Stimulated activated CD8-positive, alpha-beta memory T cell treated with anti-CD3 and anti-CD28 coated beads, Interleukin-12 subunit alpha, Interleukin-12 subunit beta, amount 100 ng/mL, for 4 hours (primary cell): ENCODE data around the gene NPC2.

Experiments
- DNase-seq: peaks from one replicate; pipeline ENCODE4 v3.0.0-alpha.2; 2020; ENCODE audit warnings: low read depth

NPC2 gene

DNA sequence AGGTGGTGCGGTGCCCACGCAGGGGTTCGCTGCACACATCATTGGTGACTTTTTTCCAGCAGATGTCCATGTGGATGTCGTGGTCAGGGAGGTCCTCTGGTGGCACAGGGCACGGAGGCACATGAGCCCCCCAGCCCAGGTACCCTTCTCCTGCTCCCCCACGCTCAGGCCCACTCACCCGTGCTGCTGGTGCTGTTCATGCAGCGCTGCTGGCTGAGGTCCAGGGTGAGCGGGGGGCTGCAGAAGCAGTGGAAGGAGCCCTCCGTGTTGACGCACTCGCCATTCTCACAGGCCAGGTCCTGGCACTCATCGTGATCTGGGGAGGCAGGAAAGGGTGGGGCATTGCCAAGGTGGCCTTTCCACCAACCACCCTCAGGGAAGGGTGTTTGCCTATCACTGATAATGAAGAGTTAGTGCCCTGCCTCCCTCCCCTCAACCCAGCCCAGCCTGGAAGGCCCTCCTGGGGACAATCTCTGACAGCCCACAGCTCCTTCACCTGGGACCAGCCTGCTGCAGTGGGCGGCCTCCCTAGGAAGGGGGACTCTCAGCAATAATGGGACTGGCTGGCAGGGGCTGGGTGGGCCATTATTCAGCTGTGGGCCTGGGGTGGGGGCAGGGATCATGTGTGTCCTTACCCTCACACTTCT lies 10.3 kb upstream of the NPC2 start:
- DNase-seq: no peak

DNA sequence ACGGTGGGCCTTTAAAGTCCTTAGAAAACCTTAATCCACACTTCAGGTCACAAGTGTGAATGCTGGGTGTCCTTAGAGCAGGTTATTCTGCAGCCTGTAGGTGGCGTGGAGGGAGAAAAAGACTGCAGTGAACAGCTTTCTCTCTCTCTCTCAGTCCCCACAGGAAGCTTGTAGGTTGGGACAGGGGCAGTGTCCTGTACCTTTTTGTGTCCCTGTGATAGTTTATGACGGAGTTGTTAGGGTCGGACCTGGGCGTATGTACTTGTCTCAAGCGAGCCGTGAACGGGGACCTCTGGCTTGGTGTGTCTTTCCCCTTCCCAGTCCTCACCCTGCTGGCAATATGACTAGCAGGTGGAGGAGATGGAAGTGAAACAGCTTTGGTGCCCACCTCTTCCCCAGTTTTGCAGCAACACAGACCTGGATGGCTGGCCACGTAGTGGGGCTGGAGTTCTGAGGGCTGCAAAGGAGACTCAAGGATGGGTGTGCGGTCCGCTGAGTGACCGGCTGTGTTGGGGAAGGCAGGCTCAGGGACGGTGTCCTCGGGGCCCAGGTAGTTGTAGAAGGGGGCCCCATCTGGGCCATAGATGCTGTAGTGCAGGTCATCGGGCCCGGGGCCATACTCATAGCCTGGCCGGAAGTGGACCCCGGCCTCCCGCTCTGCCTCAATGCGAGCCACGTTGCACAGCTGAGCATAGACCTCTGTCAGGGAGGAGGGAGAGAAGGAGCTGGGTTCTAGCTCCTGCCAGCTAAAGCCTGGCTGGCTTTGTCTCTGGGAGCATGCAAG lies 9.3 kb upstream of the NPC2 start:
- no peak for DNase-seq

DNA sequence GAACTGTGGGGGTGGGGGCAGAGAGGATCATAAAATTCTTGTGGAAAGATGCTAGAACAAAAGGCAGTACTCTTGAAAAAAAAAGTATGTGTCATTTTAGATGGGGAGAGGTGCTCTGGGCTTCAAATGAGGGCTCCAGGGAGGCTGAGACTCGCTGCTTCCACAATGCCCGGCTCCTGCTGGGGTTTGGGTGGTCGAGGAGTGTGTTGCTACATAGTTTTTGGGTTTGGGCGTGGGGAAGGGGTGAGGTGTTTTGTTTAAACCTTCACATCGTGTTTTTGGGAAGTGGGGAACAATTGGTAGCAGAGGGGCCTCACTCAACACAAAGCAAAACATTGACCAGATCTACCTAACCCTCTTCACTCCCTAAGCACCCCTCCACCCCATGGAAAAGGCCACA lies 8.6 kb upstream of the NPC2 start:
- DNase-seq: no peak

DNA sequence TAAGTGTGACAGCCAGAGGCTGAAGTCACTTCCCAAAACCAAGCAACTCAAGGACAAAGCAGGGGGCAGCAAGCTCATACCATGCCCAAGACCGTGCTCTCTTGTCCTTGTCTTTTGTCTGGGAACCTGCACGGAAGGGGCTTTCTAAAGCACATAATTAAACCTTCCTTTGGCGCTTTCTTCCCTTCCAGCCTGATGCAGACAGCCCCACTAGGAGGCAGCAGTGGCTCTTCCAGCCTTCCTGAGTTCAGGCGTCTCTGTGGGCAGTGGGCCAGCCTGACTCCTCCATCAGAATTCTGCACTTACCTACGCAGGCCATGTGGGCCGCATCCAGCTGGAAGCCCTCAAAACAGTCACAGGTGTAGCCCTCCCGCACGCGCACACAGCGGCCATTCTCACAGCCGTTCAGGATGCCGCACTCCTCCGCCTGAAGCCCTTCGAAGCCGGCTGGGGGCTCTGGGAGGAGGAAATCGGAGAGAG lies 8.1 kb upstream of the NPC2 start:
- DNase-seq: no peak

DNA sequence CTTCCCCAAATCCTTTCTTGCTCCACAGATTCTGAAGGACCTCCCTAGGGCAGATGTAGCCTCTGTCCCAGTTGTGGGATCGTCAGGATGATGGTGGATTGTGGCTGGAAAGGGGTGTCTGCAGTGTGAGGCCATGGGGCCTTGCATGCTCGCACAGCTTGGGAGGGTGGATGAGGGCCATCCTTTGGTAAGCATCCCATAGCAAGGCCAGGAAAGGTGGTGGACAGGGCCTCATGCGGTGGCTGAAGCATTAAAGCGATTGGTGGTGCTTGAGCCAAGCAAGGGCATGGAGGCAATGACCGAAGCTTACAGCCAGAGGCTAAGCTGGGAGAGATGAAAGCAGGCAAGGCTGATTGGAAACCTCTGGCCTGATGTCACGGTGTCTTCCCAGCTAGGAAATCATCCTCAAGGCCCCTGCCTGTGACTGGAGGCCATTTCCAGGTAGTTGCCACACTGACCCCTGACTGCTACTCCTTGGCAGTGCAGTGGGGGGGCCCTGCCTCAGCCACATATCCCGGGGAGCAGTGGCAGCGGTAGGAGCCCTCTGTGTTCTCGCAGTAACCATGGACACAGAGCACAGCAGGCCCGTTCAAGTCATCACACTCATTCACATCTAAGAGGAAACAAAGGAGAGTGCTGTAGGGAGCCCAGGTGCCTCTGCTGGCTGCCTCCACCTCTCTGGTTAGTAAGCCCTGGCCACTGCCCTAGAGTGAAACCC lies 7.5 kb upstream of the NPC2 start:
- no peak for DNase-seq

DNA sequence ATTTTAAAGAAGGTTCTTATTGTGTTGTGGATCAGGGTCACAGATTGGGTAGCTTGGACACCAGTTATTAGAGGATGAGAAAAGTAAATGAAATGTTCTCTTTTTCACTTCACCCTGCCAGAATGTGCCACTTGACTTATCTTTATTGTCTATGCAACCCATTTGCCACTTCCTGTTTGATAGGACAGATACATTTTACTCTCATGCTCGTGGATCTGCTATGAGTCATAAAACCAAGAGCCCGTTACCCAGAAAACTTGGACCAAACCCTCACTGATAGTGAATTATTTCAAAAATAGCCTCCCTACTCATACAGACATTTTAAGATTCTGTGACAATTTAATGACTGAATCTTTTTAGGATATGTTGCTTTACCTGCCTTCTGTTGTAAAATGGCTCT lies 2.3 kb upstream of the NPC2 start:
- DNase-seq: no peak

DNA sequence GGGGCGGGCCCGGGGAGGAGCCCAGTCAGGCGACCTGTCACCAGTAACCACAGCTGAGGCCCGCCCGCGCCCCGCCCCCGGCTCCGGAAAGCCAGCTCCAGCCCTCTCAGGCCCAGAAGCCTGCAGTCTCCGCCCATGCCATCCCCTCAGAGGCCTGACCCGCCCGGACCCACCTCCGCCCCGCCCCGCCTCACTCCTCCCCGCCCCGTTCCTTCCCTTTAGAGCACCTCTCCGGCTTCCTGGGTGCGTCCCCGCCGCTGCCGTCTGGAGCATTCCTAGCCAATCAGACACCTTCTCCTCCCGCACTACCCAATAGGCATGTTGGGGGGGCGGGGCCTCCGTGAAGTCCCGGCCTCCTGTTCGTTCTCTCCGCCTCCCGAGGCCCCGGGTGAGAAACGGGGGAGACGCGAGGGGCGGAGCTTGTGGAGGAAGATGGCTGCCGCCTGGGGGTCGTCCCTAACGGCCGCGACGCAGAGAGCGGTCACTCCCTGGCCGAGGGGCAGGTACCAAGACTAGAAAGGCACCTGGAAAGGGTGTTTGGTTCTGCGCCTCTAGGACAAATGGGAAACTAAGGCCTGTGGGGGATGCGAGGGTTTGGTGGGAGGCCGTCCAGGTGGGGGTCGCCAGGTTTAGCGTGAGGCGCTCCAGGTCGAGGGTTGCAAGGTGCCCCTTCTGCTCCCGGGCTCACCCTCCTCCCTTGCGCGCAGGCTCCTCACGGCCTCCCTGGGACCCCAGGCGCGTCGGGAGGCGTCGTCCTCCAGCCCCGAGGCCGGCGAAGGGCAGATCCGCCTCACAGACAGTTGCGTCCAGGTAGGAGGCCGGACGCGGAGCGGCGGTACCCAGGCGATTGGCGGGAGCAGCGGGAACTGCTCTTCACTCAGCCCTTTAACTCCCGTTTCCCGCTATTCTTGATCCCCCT lies 497 bp upstream of the NPC2 start, which contains the start of gene ISCA2:
TSS of gene ISCA2 (plus strand) at position 423 of the 919 bp plus-strand sequence. CDS start at position 433, 10 bp downstream.
- DNase-seq: peak; percentile 99

DNA sequence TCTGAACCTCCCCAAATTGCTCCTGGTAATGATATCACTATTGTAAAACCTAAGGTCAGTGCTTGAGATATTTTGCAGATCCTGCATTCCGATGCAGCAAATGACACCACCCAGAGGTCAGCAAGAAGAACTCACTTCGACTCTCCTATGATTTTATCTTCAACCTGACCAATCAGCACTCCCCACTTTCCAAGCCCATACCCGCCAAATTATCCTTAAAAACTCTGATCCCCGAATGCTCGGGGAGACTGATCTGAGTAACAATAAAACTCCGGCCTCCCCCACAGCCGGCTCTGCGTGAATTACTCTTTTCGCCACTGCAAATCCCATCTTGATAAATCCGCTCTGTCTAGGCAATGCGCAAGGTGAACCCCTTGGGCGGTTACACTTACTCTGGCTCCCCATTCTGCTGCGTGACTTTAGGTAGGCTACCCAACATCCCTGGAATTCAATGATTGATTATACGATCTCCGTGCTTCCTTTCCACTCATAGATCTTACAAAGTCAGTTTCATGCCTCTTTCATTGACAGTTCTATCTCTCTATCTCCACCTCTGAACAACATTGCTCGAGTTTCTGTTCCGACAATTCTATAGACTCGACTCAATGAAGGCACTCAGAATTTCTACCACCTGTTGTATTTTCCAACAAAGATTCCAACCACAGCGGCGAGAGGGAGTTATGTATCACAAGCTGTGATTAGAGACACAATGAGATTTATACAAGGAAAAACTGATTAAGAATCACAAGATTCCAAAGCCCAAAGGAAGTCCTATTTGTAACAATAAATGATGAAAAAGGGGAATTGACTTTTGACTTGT lies 939 bp downstream of the NPC2 start:
- no peak for DNase-seq

DNA sequence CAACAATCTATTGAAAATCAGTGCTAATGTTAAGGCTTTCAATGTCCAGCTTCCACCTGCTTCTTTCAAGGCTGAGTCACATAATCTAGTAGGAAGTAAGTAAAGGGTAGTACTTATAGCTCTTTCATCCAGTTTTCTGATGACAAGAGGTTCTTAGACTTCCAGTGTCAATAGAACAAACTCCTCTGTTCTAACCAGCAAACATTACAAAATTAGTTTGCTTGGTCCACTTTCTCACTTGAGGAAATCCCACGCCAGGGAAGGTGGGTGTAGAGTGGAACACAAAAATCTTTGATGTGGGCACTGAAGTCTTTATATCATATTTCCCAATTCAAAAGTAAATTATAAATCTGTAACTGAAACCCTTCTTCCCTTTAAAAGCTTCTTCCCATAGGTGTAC lies 2.6 kb downstream of the NPC2 start:
- no peak for DNase-seq

DNA sequence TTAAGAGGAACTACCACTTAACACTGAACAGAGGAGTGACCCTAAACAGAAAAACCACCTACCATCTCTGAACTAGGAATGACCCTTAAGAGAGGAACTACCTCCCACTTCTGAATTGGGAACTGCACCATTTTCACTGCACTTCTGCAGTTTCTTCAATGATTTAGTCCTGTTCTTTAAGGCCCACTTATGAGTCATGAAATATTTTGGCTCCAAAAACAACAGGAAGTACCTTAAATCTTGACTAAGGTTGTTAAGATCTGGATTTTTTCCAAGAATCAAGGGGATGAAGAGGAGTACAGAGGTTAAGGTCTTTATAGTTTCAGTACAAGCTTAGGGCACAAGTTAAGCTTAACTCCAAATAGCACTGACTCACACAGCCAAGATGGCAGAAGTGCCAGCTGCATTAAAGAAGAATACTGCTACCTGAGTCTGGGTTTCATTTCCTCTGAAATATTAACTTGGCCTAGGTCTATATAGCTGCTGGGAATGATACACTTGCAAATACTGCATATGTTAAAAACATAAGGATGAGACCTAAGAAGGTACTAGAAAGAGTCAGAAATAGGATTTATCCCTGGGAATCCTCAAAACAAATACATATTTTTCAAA lies 4.2 kb downstream of the NPC2 start:
- no peak for DNase-seq

DNA sequence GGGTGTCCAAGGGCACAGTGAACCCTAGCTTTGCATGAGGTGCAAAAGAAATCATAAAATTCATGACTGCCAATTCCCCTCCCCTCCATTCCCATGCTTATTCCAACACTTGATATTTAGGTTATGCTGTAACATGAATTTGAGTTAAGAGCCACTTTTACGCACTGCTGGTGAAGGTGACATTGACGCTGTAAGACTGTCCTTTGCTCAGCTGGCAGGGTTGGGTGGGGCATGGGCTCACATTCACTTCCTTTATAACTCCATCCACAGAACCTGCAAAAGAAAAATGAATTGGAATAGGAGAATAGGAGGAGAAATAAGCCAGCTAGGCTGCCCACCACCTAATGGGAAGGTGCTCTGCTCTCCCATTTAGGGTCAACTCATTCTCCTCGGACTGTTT lies 6.9 kb downstream of the NPC2 start:
- no peak for DNase-seq

DNA sequence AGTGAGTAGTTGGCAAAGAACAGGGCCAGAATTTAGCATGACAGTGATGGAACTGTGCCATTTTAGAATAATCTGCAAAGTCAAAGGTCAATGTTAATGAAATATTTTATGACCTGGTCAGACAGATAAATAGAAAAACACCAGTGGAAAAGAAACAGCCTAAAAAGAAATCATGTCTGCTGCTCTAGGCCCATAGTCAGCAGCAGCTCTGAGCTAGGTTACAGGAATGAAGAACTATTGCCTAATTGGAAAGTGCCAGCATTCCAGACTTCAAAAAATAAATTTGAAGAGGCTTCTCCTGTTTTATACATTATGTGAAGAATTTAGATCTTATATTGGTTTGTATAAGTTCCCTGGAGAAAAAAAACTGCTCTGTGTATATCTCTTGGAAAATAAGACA lies 9.8 kb downstream of the NPC2 start:
- DNase-seq: no peak

DNA sequence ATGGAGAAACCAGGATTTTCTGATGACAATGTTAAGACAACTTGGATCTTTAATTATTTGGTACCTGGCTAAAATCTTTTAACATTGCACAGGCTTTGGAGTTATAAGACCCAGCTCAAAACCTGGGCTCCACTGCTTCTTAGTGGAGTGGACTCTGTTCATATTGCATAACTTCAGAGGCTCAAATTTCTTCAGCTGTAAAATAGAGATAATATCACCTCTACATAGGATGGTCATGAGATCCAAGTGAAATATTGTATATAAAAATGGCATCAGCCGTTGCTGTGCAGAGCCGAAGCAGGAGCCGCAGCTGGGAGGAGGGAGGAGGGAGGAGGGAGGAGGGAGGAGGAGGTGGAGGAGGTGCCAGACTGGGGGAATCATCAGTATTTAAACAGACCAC lies 10.5 kb downstream of the NPC2 start:
- no peak for DNase-seq

DNA sequence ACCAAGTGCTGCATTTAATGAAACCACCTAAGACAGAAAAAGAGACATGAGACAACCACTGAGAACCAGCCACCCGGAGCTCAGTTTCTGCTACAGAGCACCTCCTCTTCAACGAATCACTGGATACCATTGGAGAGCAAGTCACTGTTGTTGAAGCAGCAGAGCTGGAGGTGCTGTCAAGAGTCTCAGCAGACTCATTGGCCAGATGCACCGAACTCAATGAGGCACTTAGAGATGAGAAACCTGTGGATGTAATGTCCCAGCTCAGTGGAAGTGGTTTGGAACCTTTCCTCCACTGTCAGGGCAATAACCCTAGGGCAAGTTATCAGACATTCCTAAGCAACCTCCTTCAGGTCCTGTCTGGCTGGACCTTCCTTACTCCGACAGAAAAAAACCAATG lies 13.1 kb downstream of the NPC2 start:
- no peak for DNase-seq

DNA sequence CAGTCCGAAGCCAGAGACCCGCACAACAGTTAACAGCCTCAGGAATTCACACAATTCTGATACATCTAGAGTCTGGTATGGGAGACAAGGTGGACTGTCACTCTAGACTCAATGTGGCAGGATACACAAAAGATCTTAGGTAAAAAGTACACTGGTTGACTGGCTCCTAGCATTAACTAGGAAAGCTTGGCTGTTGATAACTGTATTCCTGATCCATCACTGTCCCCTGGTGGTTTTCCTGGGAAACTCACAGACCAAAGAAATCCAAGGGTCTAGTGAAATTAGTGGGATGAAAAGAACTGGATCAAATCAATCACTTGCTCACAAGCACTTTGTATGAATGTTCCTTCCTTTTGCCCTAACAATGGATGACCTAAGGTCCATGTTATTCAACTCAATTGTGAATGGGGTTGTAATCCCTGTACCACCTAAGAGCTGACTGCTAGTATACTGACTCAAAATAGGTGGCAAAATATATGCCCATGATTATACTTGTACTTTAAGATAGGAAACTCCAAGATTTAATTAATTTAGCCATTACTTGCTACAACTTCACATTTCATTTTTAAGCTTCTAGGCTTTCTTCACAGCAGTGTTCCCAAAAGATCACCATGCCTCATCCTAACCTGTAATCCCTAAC lies 14.0 kb downstream of the NPC2 start:
- DNase-seq: no peak

DNA sequence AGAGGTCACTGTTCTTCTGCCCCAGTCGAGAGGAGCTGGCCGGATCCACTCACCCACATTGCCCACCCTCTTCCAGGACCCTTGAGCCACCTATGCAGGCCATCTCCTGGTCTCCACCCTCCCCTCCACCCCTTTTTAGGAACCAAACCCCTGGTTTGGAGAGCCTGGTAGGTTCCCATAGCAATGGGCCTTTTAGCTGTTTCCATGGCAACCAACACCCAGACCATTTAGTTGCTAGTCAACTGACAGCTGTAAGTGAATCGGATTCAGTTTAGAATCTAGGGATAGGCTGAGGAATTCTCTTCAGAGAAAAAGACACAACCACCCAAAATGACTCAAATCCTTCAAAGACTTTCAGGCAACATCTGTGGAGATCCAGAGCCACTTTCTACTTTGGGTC lies 16.5 kb downstream of the NPC2 start:
- no peak for DNase-seq

DNA sequence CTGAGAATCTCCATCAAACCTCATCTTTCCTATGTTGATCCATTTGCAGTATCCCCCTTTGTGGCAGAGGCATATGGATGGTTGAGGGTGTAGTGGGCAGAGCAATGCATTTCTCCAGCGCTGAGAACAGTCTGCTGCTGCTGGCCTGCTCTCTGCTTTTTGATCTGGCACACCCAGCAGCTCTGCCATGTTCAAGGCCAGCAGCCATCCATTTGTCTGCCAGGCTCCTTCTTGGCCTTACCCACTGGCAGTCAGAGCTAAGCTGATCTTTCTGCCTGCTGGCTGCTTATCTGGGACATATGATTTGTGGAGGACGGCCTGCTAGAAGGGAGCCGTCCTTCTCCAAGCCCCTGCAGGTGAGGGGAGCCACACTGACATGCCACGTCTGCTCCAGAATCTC lies 17.0 kb downstream of the NPC2 start:
- DNase-seq: no peak

DNA sequence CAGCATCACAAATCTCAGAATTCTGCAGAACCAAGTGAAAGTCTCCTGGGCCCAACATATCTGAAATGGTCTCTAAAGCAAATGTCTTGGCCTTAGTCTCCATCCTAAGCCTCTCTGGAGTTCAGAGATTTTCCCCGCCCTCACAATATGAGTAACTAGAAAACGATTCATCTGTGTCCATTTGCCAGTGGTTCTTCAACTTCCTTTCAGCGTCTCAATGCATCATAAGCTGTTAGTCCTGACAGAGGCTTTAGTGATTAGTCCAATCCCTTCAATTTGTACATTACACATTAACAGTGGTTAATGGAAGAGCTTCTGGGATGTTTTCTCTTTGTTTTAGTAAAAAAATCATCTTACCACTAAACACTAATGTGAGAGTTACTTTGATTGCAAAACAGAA lies 17.4 kb downstream of the NPC2 start:
- DNase-seq: no peak

DNA sequence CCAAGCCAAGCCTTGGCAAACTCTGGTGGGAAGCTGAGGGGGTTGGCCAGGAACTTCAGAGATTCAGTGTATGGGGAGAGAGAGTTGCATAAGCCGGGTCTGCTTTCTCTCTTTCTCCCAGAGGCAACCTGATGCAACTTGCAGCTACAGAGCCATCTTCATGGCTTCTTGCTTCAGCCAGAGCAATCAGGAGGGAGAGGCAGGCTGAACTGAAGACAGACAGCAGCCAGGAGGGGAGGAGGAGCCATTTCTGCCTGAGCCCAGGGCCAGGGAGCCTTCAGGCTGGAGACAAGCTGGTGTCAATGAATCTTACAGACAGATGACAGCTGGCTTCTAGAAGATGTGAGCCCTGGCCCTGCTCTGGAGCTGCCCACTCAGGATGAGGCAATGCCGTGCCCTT lies 18.7 kb downstream of the NPC2 start:
- DNase-seq: no peak

DNA sequence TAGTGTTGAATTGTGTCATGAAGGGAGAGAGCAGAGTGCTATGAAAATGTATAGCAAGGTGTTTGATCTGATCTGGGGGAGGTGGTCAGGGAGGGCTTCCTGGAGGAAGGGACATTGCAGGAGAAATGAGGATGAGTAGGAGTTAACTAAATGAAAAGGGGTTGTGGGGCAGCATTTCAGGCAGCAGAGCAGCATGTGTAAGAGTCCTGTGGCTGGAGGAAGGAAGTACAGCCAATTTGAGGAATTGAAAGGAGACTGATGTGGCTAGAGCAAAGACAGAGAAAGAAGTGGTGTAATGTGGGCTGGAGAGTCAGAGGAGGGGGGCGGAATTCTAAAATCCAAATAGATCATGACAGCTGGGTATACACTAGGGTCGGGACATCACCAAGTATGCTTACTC lies 20.5 kb downstream of the NPC2 start:
- DNase-seq: no peak
